Adrenal gland (tissue), 12 donors: ENCODE measurements around the gene ZSCAN31. TPM values are rescaled to one million over a fixed set of nuclear protein-coding genes. Genes with fewer than 3 reads are reported as not detected.

Experiments used
- DNase-seq, 7 donors: peaks; one replicate each; pipeline ENCODE4 v3.0.0-alpha.2; 2019 to 2020
- H3K27ac ChIP-seq, 5 donors: fragments of 200-600 bp; sonication (generic) in 4 of 5; 1 replicate in 3 of 5; 2 replicates in 2 of 5; pipeline versions ENCODE4 v1.5.1 to v1.8.0; 2016 to 2020; ENCODE audit warnings: mild to moderate bottlenecking in 1 of 5
- H3K27me3 ChIP-seq: fragments of 200-600 bp; 2 replicates; pipeline ENCODE4 v1.8.0; 2021
- H3K36me3 ChIP-seq, 2 donors: fragments of 200-600 bp; replicated peaks in 1 of 2; 1 replicate in 1 of 2; 2 replicates in 1 of 2; pipeline versions ENCODE4 v1.5.1 to v1.8.0; 2018 to 2022
- H3K4me1 ChIP-seq, 2 donors: fragments of 200-600 bp; replicated peaks in 1 of 2; 1 replicate in 1 of 2; 2 replicates in 1 of 2; pipeline versions ENCODE4 v1.5.1 to v1.8.0; 2018 to 2021
- H3K4me3 ChIP-seq, 4 donors: fragments of 200-600 bp; sonication (generic) in 3 of 4; one replicate each; pipeline ENCODE4 v1.5.1; 2016 to 2018
- H3K9me3 ChIP-seq, 3 donors: fragments of 200-600 bp; sonication (generic) in 1 of 3; replicated peaks in 1 of 3; 1 replicate in 2 of 3; 2 replicates in 1 of 3; pipeline versions ENCODE4 v1.5.1 to v1.8.0; 2016 to 2021
- CTCF ChIP-seq, 6 experiments: fragments of 450-650 bp in 4 of 6; fragments of 200-600 bp in 2 of 6; sonication (generic) in 1 of 6; IDR thresholded peaks; 1 replicate in 5 of 6; 2 replicates in 1 of 6; pipeline versions ENCODE4 v1.5.1 to v1.8.0; 2016 to 2021; ENCODE audit warnings: antibody characterized with exemption in 6 of 6, mild to moderate bottlenecking in 2 of 6, moderate library complexity in 1 of 6
- POLR2A ChIP-seq, 2 donors: fragments of 450-650 bp; IDR thresholded peaks; one replicate each; pipeline ENCODE4 v1.6.1; 2017; ENCODE audit warnings: antibody characterized with exemption in 2 of 2, mild to moderate bottlenecking in 2 of 2, moderate library complexity in 1 of 2
- WGBS, 4 donors: extraction: QIAGEN DNeasy Blood & Tissue Kit in 2 of 4; methylation state at CpG; one replicate each; pipeline versions ENCODE4 v1.1.5 to v1.1.7; 2013 to 2017; 5-methylcytosine and 5-hydroxymethylcytosine counted together
- intact Hi-C, 2 donors: fragments of 100-400 bp; cut with DNase I; formaldehyde crosslinking; loops; one replicate each; pipeline versions ENCODE4 v1.14.1 to v1.15.0; 2022 to 2023
- polyA plus RNA-seq, 3 donors: library from polyadenylated mRNA; stranded (reverse); fragments of 200-250 nt in 2 of 3; fragments of 350-450 nt in 1 of 3; fragmentation: Illumina TruSeq in 1 of 3; extraction: RNeasy Lipid Tissue Mini Kit (QIAGEN cat#74804) in 1 of 3; gene quantifications; one replicate each; pipeline ENCODE4 v1.2.3, GENCODE V29; 2013 to 2014
- total RNA-seq, 9 donors: library from RNA; depleted of rRNA in 4 of 9; stranded (reverse); fragments of >200 nt in 4 of 9; fragments of 120-200 nt in 1 of 9; fragmentation: NEBNext Ultra II Directional in 1 of 9; extraction: Animal tissue kit (Norgen Biotek cat#: 25700) in 1 of 9; gene quantifications; one replicate each; pipeline versions ENCODE4 v1.1.0 to v1.2.4, GENCODE V29; 2013 to 2023
- donor health status: healthy with polysubstance abuse.
- donor health status: Bipolar disorder and iron deficiency.
- donor health status: DM: yes; HTN: yes; CAD: no.
- donor health status: DM: no; HTN: no; CAD: no.
- donor health status: DM: no; HTN: no; CAD: no.
- donor health status: DM: yes; HTN: yes; CAD: no.

Gene ZSCAN31
- total and polyA plus RNA-seq, 12 donors, result 2.3 to 13.5 (median 7.2) TPM

- no peak for TF ChIP-seq CTCF (IDR thresholded peaks at IDR 0.05)
- no peak for TF ChIP-seq POLR2A (IDR thresholded peaks at IDR 0.05)
- Histone ChIP-seq H3K27me3 (no peaks in the 10 kb centered on the region), H3K36me3 (no peaks in the 10 kb centered on the region), H3K27ac (no peak overlapping the region), H3K9me3 (no peaks in the 10 kb centered on the region), H3K4me3 (no peak overlapping the region), H3K4me1 (no peaks in the 10 kb centered on the region)
- no peak for DNase-seq
- intact Hi-C loops, result no loop called here
- WGBS, 4 donors, result 31 to 52% (median 49%) methylated on average over 1 of the region's 1 CpG
These were observed 8.1 kb upstream of the ZSCAN31 start for GRCh38 chr6:28343898-28344677.

GRCh38 chr6:28340310-28341095, 4.6 kb upstream of the ZSCAN31 start:
- WGBS, 4 donors, result 62 to 87% (median 81%) methylated on average over 1 of the region's 1 CpG
- DNase-seq, result no peak

GRCh38 chr6:28337121-28337520, 1.2 kb upstream of the ZSCAN31 start:
- H3K4me1 ChIP-seq, result peaks cover 3 to 9% of the 10 kb centered on the region in 2 donors
- intact Hi-C loops, result no loop called here
- TF ChIP-seq CTCF (IDR thresholded peaks at IDR 0.05), result no peak
- TF ChIP-seq POLR2A (IDR thresholded peaks at IDR 0.05), result no peak
- H3K4me3 ChIP-seq, result peak overlapping the region in 1 of 4 donors; percentile 66
- H3K36me3 ChIP-seq, result no peaks in the 10 kb centered on the region
- H3K27me3 ChIP-seq, result no peaks in the 10 kb centered on the region
- no peak overlapping the region for H3K27ac ChIP-seq
- no peak for DNase-seq
- H3K9me3 ChIP-seq, result no peaks in the 10 kb centered on the region

More at GRCh38 chr6:28340310-28341095, 4.6 kb upstream of the ZSCAN31 start:
- Histone ChIP-seq H3K4me3 (no peak overlapping the region), H3K9me3 (no peaks in the 10 kb centered on the region), H3K27me3 (no peaks in the 10 kb centered on the region), H3K4me1 (peaks cover 0 to 5% of the 10 kb centered on the region in 2 donors), H3K27ac (no peak overlapping the region), H3K36me3 (no peaks in the 10 kb centered on the region)
- intact Hi-C loops, result no loop called here
- TF ChIP-seq CTCF (IDR thresholded peaks at IDR 0.05) (no peak), POLR2A (IDR thresholded peaks at IDR 0.05) (no peak)

DNA sequence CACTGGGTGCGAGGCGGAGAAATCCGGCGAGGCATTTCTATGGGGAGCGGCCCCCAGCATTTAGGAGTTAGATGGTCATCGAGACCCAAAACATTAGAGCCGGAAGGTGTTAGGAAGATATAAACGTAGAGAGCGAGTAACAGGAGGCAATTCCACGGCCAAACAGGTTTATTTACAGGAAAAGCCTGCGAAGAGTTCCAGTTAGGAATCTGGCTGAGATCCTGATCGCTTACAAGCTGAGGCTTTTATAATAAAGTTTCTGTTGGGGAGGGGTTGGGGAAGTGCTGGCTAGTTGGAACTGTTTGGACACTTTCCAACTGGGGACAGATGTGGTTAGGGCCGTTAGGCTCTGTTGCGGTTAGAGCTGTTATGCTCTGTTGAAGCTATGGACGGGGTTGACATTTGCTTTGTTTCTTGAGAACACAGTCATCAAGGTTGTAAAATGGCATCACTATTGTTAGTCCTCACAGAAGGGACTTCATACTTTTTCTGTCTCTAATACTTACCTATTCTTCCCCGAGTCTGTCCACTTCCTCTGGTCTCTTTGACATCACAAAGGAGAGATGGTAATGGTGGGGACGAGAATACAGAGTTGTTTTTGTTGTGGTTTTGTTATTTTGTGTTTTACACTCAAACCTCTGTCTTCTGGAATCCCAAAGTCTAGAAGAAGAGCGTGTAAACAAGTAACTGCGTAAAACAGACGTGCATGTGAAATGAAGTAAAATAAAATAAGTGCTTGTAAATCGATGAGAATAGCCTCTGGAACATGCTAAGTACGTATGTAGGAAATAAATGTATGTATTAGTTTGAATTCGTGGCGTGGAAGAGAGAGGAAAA, 554 bp upstream of the ZSCAN31 start:
- WGBS, 4 donors, result 11 to 12% (median 12%) methylated on average over 23 to 24 of the region's 24 CpGs
- peak overlapping the region; percentile 46 to 79 (median 62) for H3K4me3 ChIP-seq
- TF ChIP-seq POLR2A (IDR thresholded peaks at IDR 0.05), result no peak
- no peak for TF ChIP-seq CTCF (IDR thresholded peaks at IDR 0.05)
- H3K27me3 ChIP-seq, result no peaks in the 10 kb centered on the region
- intact Hi-C loops, result no loop called here
- H3K36me3 ChIP-seq, result no peaks in the 10 kb centered on the region
- DNase-seq, result peak; percentile 29 to 58 (median 32)
- H3K4me1 ChIP-seq, result peaks cover 3 to 9% of the 10 kb centered on the region in 2 donors
- peak overlapping the region; percentile 91 to 99 (median 97) for H3K27ac ChIP-seq
- H3K9me3 ChIP-seq, result no peaks in the 10 kb centered on the region
